BLaER1 treated with 17β-estradiol and CSF1 and Interleukin-3, amounts not matched to agents 10 nM and 100 nM (cell line): ENCODE measurements around the gene MTRR.

Source experiments
- H3K27ac ChIP-seq, 11 experiments: shearing (Covaris generic); formaldehyde crosslinking; 2 replicates each; pipeline ENCODE4 v1.8.1; 2022
- H3K27me3 ChIP-seq, 11 experiments: shearing (Covaris generic); formaldehyde crosslinking; 2 replicates each; pipeline ENCODE4 v1.8.1; 2022
- H3K36me3 ChIP-seq, 11 experiments: shearing (Covaris generic); formaldehyde crosslinking; 2 replicates each; pipeline ENCODE4 v1.8.1; 2022
- H3K4me1 ChIP-seq, 10 experiments: shearing (Covaris generic); formaldehyde crosslinking; 2 replicates each; pipeline ENCODE4 v1.8.1; 2022
- H3K4me2 ChIP-seq, 11 experiments: shearing (Covaris generic); formaldehyde crosslinking; 2 replicates each; pipeline ENCODE4 v1.8.1; 2022
- H3K4me3 ChIP-seq, 10 experiments: shearing (Covaris generic); formaldehyde crosslinking; 2 replicates each; pipeline ENCODE4 v1.8.1; 2022
- H3K9ac ChIP-seq, 11 experiments: shearing (Covaris generic); formaldehyde crosslinking; 2 replicates each; pipeline ENCODE4 v1.8.1; 2022
- H3K9me3 ChIP-seq, 11 experiments: shearing (Covaris generic); formaldehyde crosslinking; replicated peaks in 1 of 11; 2 replicates each; pipeline ENCODE4 v1.8.1; 2022
- H4K20me1 ChIP-seq, 11 experiments: shearing (Covaris generic); formaldehyde crosslinking; 2 replicates each; pipeline ENCODE4 v1.8.1; 2022
- Cebpa-rat ChIP-seq, 11 experiments: shearing (Covaris generic); IDR thresholded peaks; 2 replicates each; pipeline ENCODE4 v1.8.1; 2022

MTRR gene

GRCh38 chr5:7842531-7842930, 26.4 kb upstream of the MTRR start:
- no peak overlapping the region for H3K9ac ChIP-seq
- no peaks in the 10 kb centered on the region for H4K20me1 ChIP-seq
- no peak overlapping the region for H3K4me2 ChIP-seq
- peaks cover 0 to 2% (median 0%) of the 10 kb centered on the region in 10 experiments; a peak in 1 of 20 replicates for H3K4me1 ChIP-seq
- 0 out of 22 replicates have a peak, but pooled peaks cover 0 to under 1% (median 0%) of the 10 kb centered on the region in 11 experiments for H3K27me3 ChIP-seq
- H3K9me3 ChIP-seq, result peaks cover 0 to 14% (median 0%) of the 10 kb centered on the region in 11 experiments; a peak in 2 of 22 replicates
- no peak overlapping the region for H3K4me3 ChIP-seq
- no peak overlapping the region for H3K27ac ChIP-seq
- no peak for TF ChIP-seq Cebpa-rat (IDR thresholded peaks at IDR 0.05)
- no peaks in the 10 kb centered on the region for H3K36me3 ChIP-seq

GRCh38 chr5:7844901-7845300, 24.0 kb upstream of the MTRR start:
- Histone ChIP-seq H3K4me3 (no peak overlapping the region), H3K36me3 (no peaks in the 10 kb centered on the region), H3K9me3 (peaks cover 5 to 10% (median 6%) of the 10 kb centered on the region in 11 experiments; a peak in 20 of 22 replicates), H4K20me1 (no peaks in the 10 kb centered on the region), H3K9ac (no peak overlapping the region), H3K4me2 (no peak overlapping the region), H3K27ac (no peak overlapping the region), H3K4me1 (no peaks in the 10 kb centered on the region), H3K27me3 (peaks cover 9 to 24% (median 14%) of the 10 kb centered on the region in 11 experiments)
- TF ChIP-seq Cebpa-rat (IDR thresholded peaks at IDR 0.05), result no peak

- Histone ChIP-seq H3K4me2 (no peak overlapping the region), H3K9me3 (peaks cover 6 to 12% (median 10%) of the 10 kb centered on the region in 11 experiments; a peak in 20 of 22 replicates), H4K20me1 (no peaks in the 10 kb centered on the region), H3K9ac (no peak overlapping the region), H3K4me1 (no peaks in the 10 kb centered on the region), H3K27ac (no peak overlapping the region), H3K36me3 (no peaks in the 10 kb centered on the region), H3K27me3 (peaks cover 13 to 28% (median 20%) of the 10 kb centered on the region in 11 experiments), H3K4me3 (no peak overlapping the region)
- TF ChIP-seq Cebpa-rat (IDR thresholded peaks at IDR 0.05), result no peak
Measured at GRCh38 chr5:7845557-7845956, 23.4 kb upstream of the MTRR start.

- Histone ChIP-seq H3K4me3 (no peak overlapping the region), H3K4me2 (no peak overlapping the region), H3K27me3 (peaks cover 21 to 35% (median 27%) of the 10 kb centered on the region in 11 experiments), H3K36me3 (no peaks in the 10 kb centered on the region), H4K20me1 (no peaks in the 10 kb centered on the region), H3K9me3 (peaks cover 13 to 19% (median 17%) of the 10 kb centered on the region in 11 experiments), H3K27ac (no peak overlapping the region), H3K4me1 (no peaks in the 10 kb centered on the region), H3K9ac (no peak overlapping the region)
- TF ChIP-seq Cebpa-rat (IDR thresholded peaks at IDR 0.05), result no peak
Measured at GRCh38 chr5:7846327-7846726, 22.6 kb upstream of the MTRR start.

- peaks cover 28 to 48% (median 36%) of the 10 kb centered on the region in 11 experiments for H3K27me3 ChIP-seq
- no peak for TF ChIP-seq Cebpa-rat (IDR thresholded peaks at IDR 0.05)
- H3K9me3 ChIP-seq, result peaks cover 19 to 35% (median 29%) of the 10 kb centered on the region in 11 experiments
- H4K20me1 ChIP-seq, result no peaks in the 10 kb centered on the region
- H3K4me1 ChIP-seq, result 0 out of 20 replicates have a peak, but pooled peaks cover 0 to 6% (median 0%) of the 10 kb centered on the region in 10 experiments
- no peak overlapping the region for H3K4me3 ChIP-seq
- H3K36me3 ChIP-seq, result no peaks in the 10 kb centered on the region
- no peak overlapping the region for H3K9ac ChIP-seq
- H3K4me2 ChIP-seq, result no peak overlapping the region
- no peak overlapping the region for H3K27ac ChIP-seq
Measured at GRCh38 chr5:7848296-7848695, 20.7 kb upstream of the MTRR start.

- Histone ChIP-seq H3K4me1 (0 out of 20 replicates have a peak, but pooled peaks cover 0 to 6% (median 0%) of the 10 kb centered on the region in 10 experiments), H3K27me3 (peaks cover 28 to 48% (median 36%) of the 10 kb centered on the region in 11 experiments), H3K4me2 (no peak overlapping the region), H3K9ac (no peak overlapping the region), H3K36me3 (no peaks in the 10 kb centered on the region), H3K27ac (no peak overlapping the region), H3K4me3 (no peak overlapping the region), H4K20me1 (no peaks in the 10 kb centered on the region), H3K9me3 (peaks cover 31 to 48% (median 44%) of the 10 kb centered on the region in 11 experiments)
- TF ChIP-seq Cebpa-rat (IDR thresholded peaks at IDR 0.05), result no peak
Measured at GRCh38 chr5:7849681-7850394, 19.1 kb upstream of the MTRR start.

- H4K20me1 ChIP-seq, result no peaks in the 10 kb centered on the region
- no peaks in the 10 kb centered on the region for H3K36me3 ChIP-seq
- TF ChIP-seq Cebpa-rat (IDR thresholded peaks at IDR 0.05), result no peak
- no peak within 1 kb of the TSS for H3K4me2 ChIP-seq
- H3K27me3 ChIP-seq, result peaks cover 28 to 48% (median 36%) of the 10 kb centered on the region in 11 experiments
- H3K4me1 ChIP-seq, result 0 out of 20 replicates have a peak, but pooled peaks cover 0 to 6% (median 0%) of the 10 kb centered on the region in 10 experiments
- H3K9ac ChIP-seq, result no peak within 1 kb of the TSS
- no peak within 1 kb of the TSS for H3K4me3 ChIP-seq
- H3K27ac ChIP-seq, result no peak within 1 kb of the TSS
- peaks cover 32 to 50% (median 45%) of the 10 kb centered on the region in 11 experiments for H3K9me3 ChIP-seq
Measured at GRCh38 chr5:7850395-7851239, 18.3 kb upstream of the MTRR start, which contains the start of gene CFAP90. TSS of gene CFAP90 (minus strand) at chr5:7851133. CDS start at chr5:7851021, 112 bp downstream.

- H3K36me3 ChIP-seq, result no peaks in the 10 kb centered on the region
- no peaks in the 10 kb centered on the region for H4K20me1 ChIP-seq
- H3K9ac ChIP-seq, result no peak overlapping the region
- H3K4me3 ChIP-seq, result no peak overlapping the region
- peaks cover 32 to 50% (median 45%) of the 10 kb centered on the region in 11 experiments for H3K9me3 ChIP-seq
- 0 out of 20 replicates have a peak, but pooled peaks cover 0 to 6% (median 0%) of the 10 kb centered on the region in 10 experiments for H3K4me1 ChIP-seq
- H3K27me3 ChIP-seq, result peaks cover 28 to 48% (median 36%) of the 10 kb centered on the region in 11 experiments
- H3K4me2 ChIP-seq, result no peak overlapping the region
- H3K27ac ChIP-seq, result no peak overlapping the region
- no peak for TF ChIP-seq Cebpa-rat (IDR thresholded peaks at IDR 0.05)
Measured at GRCh38 chr5:7851240-7851592, 17.7 kb upstream of the MTRR start.
